ENCODE data around the gene TRIM45.

TRIM45 gene

DNA sequence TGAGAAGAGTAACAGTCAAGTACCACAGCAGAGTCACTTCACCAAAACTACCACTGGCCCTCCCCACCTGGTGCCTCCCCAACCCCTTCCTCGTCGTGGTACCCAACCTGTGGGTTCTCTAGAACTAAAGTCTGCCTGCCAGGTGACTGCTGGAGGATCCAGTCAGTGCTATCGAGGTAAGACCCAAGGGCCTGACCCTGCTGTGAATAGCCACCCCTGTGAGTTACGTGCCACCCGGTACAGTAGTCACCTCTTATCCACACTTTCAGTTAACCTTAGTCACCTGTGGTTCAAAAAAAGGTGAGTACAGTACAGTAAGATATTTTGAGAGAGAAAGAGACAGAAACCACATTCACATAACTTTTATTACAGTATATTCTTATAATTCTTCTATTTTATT is 44.9 kb downstream of the TRIM45 start:
- Histone ChIP-seq H3K4me3 (ENCODE audit: low read depth, low read length) (no peak overlapping the region), H3K4me1 (ENCODE audit: control insufficient read depth, insufficient read depth, low read length) (no peaks in the 10 kb centered on the region), H3K27ac (ENCODE audit: extremely low read depth, low read depth, low read length) (no peak overlapping the region), H3K36me3 (ENCODE audit: control insufficient read depth in 2 of 2, insufficient read depth in 1 of 2, low read length in 2 of 2) (peaks cover 28 to 88% of the 10 kb centered on the region in 2 experiments), H3K9me3 (ENCODE audit: control insufficient read depth, insufficient read depth, low read depth, low read length) (no peaks in the 10 kb centered on the region)
- ChIA-PET POLR2A (no interaction called here), CTCF (interaction anchor here (0.7 kb wide), 1 partner anchor 18 kb away, joined by 3 read pairs; no protein-coding TSS in a partner anchor)
- TF ChIP-seq ZNF335 (tag by site-specific recombination; conservative IDR thresholded peaks at IDR 0.05) (no peak), RBAK (tag by site-specific recombination; IDR thresholded peaks at IDR 0.05) (no peak), ZNF311 (tag by site-specific recombination; IDR thresholded peaks at IDR 0.05; ENCODE audit: borderline replicate concordance) (no peak), SP3 (tag by site-specific recombination; IDR thresholded peaks at IDR 0.05) (no peak), ZNF140 (tag by site-specific recombination; IDR thresholded peaks at IDR 0.05) (no peak), ZBTB8A (tag by site-specific recombination; IDR thresholded peaks at IDR 0.05) (no peak), SETDB1 (IDR thresholded peaks at IDR 0.05; ENCODE audit: insufficient read length, low read length) (no peak), TRIM28 (IDR thresholded peaks at IDR 0.05; ENCODE audit: borderline replicate concordance, low read length) (no peak), ZNF707 (tag by site-specific recombination; IDR thresholded peaks at IDR 0.05) (no peak), ZNF350 (tag by site-specific recombination; IDR thresholded peaks at IDR 0.05) (no peak), ZNF768 (tag by site-specific recombination; IDR thresholded peaks at IDR 0.05) (no peak), ZNF23 (tag by site-specific recombination; IDR thresholded peaks at IDR 0.05; ENCODE audit: borderline replicate concordance) (no peak), MZF1 (tag by site-specific recombination; IDR thresholded peaks at IDR 0.05; ENCODE audit: borderline replicate concordance) (no peak), ZNF600 (tag by site-specific recombination; IDR thresholded peaks at IDR 0.05) (no peak), KLF10 (tag by site-specific recombination; IDR thresholded peaks at IDR 0.05) (no peak), ZNF202 (tag by site-specific recombination; IDR thresholded peaks at IDR 0.05; ENCODE audit: borderline replicate concordance) (no peak)
- TF ChIP-seq, protein P1, sequence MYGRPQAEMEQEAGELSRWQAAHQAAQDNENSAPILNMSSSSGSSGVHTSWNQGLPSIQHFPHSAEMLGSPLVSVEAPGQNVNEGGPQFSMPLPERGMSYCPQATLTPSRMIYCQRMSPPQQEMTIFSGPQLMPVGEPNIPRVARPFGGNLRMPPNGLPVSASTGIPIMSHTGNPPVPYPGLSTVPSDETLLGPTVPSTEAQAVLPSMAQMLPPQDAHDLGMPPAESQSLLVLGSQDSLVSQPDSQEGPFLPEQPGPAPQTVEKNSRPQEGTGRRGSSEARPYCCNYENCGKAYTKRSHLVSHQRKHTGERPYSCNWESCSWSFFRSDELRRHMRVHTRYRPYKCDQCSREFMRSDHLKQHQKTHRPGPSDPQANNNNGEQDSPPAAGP (tag by site-specific recombination; IDR thresholded peaks at IDR 0.05), result no peak
- TF ChIP-seq, protein P2, sequence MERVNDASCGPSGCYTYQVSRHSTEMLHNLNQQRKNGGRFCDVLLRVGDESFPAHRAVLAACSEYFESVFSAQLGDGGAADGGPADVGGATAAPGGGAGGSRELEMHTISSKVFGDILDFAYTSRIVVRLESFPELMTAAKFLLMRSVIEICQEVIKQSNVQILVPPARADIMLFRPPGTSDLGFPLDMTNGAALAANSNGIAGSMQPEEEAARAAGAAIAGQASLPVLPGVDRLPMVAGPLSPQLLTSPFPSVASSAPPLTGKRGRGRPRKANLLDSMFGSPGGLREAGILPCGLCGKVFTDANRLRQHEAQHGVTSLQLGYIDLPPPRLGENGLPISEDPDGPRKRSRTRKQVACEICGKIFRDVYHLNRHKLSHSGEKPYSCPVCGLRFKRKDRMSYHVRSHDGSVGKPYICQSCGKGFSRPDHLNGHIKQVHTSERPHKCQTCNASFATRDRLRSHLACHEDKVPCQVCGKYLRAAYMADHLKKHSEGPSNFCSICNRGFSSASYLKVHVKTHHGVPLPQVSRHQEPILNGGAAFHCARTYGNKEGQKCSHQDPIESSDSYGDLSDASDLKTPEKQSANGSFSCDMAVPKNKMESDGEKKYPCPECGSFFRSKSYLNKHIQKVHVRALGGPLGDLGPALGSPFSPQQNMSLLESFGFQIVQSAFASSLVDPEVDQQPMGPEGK (tag by site-specific recombination; IDR thresholded peaks at IDR 0.05), result no peak
- TF ChIP-seq, protein P3, sequence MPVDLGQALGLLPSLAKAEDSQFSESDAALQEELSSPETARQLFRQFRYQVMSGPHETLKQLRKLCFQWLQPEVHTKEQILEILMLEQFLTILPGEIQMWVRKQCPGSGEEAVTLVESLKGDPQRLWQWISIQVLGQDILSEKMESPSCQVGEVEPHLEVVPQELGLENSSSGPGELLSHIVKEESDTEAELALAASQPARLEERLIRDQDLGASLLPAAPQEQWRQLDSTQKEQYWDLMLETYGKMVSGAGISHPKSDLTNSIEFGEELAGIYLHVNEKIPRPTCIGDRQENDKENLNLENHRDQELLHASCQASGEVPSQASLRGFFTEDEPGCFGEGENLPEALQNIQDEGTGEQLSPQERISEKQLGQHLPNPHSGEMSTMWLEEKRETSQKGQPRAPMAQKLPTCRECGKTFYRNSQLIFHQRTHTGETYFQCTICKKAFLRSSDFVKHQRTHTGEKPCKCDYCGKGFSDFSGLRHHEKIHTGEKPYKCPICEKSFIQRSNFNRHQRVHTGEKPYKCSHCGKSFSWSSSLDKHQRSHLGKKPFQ (tag by site-specific recombination; IDR thresholded peaks at IDR 0.05), result no peak
- TF ChIP-seq, protein P4, sequence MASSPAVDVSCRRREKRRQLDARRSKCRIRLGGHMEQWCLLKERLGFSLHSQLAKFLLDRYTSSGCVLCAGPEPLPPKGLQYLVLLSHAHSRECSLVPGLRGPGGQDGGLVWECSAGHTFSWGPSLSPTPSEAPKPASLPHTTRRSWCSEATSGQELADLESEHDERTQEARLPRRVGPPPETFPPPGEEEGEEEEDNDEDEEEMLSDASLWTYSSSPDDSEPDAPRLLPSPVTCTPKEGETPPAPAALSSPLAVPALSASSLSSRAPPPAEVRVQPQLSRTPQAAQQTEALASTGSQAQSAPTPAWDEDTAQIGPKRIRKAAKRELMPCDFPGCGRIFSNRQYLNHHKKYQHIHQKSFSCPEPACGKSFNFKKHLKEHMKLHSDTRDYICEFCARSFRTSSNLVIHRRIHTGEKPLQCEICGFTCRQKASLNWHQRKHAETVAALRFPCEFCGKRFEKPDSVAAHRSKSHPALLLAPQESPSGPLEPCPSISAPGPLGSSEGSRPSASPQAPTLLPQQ (tag by site-specific recombination; IDR thresholded peaks at IDR 0.05), result no peak

DNA sequence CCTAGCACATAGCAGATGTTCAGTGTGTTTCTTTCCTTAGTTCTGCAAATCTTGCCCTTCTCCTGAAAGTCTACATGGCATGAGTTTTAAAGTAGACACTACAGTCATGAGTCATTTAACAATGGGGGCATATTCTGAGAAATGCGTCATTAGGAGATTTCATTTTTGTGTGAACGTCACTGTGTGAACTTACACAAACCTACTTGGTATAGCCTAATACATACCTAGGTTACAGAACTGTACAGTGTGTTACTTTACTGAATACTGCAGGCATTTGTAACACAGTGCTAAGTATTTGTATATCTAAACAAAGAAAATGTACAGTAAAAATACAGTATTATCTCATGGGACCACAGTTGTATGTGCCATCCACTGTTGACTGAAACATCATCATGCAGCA is 51.4 kb downstream of the TRIM45 start:
- H3K4me1 ChIP-seq (ENCODE audit: control insufficient read depth, insufficient read depth, low read length), result no peaks in the 10 kb centered on the region
- no peak overlapping the region for H3K27ac ChIP-seq (ENCODE audit: extremely low read depth, low read depth, low read length)
- no peaks in the 10 kb centered on the region for H3K9me3 ChIP-seq (ENCODE audit: control insufficient read depth, insufficient read depth, low read depth, low read length)
- POLR2A ChIA-PET, result no interaction called here
- no peak overlapping the region for H3K4me3 ChIP-seq (ENCODE audit: low read depth, low read length)
- peaks cover 19 to 37% of the 10 kb centered on the region in 2 experiments for H3K36me3 ChIP-seq (ENCODE audit: control insufficient read depth in 2 of 2, insufficient read depth in 1 of 2, low read length in 2 of 2)
- CTCF ChIA-PET, result interaction anchor here (0.6 to 7.5 kb wide), 6 partner anchors 10 to 688 kb away, joined by 3 to 101 read pairs (median 6); partner anchors contain the start of gene TTF2
- TF ChIP-seq ZNF24 (tag by site-specific recombination; IDR thresholded peaks at IDR 0.05) (no peak), ZNF623 (tag by site-specific recombination; IDR thresholded peaks at IDR 0.05) (no peak), GLIS1 (tag by site-specific recombination; IDR thresholded peaks at IDR 0.05) (no peak), ZNF48 (tag by site-specific recombination; IDR thresholded peaks at IDR 0.05) (no peak), ZNF561 (tag by site-specific recombination; IDR thresholded peaks at IDR 0.05; ENCODE audit: borderline replicate concordance) (no peak), ZBTB17 (tag by site-specific recombination; IDR thresholded peaks at IDR 0.05) (no peak), SCRT1 (tag by site-specific recombination; IDR thresholded peaks at IDR 0.05; ENCODE audit: borderline replicate concordance) (no peak)
- TF ChIP-seq, protein P5, sequence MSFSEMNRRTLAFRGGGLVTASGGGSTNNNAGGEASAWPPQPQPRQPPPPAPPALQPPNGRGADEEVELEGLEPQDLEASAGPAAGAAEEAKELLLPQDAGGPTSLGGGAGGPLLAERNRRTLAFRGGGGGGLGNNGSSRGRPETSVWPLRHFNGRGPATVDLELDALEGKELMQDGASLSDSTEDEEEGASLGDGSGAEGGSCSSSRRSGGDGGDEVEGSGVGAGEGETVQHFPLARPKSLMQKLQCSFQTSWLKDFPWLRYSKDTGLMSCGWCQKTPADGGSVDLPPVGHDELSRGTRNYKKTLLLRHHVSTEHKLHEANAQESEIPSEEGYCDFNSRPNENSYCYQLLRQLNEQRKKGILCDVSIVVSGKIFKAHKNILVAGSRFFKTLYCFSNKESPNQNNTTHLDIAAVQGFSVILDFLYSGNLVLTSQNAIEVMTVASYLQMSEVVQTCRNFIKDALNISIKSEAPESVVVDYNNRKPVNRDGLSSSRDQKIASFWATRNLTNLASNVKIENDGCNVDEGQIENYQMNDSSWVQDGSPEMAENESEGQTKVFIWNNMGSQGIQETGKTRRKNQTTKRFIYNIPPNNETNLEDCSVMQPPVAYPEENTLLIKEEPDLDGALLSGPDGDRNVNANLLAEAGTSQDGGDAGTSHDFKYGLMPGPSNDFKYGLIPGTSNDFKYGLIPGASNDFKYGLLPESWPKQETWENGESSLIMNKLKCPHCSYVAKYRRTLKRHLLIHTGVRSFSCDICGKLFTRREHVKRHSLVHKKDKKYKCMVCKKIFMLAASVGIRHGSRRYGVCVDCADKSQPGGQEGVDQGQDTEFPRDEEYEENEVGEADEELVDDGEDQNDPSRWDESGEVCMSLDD (tag by site-specific recombination; IDR thresholded peaks at IDR 0.05), result no peak
